Stimulated activated CD4-positive, alpha-beta T cell treated with anti-CD3 and anti-CD28 coated beads, Interleukin-12 subunit alpha, Interleukin-12 subunit beta, amount 100 ng/mL, for 48 hours (primary cell): Measurements from ENCODE around the gene E2F4.

ENCODE experiments used
- DNase-seq, 3 donors: peaks; one replicate each; pipeline ENCODE4 v3.0.0-alpha.2; 2020; ENCODE audit warnings: low read depth in 2 of 3, low spot score in 1 of 3

The E2F4 gene

GRCh38 chr16:67173323-67173722, 18.6 kb upstream of the E2F4 start:
- no peak for DNase-seq

GRCh38 chr16:67173808-67174705, 17.9 kb upstream of the E2F4 start:
- peak in 1 of 3 donors; percentile 55 for DNase-seq

- no peak for DNase-seq
These were observed 17.2 kb upstream of the E2F4 start for GRCh38 chr16:67174706-67175231.

GRCh38 chr16:67176662-67177061, 15.3 kb upstream of the E2F4 start:
- DNase-seq = no peak

- no peak for DNase-seq
These were observed 13.9 kb upstream of the E2F4 start for GRCh38 chr16:67177743-67178699.

GRCh38 chr16:67179421-67180080, 12.4 kb upstream of the E2F4 start:
- DNase-seq = no peak

- no peak for DNase-seq
These were observed 11.8 kb upstream of the E2F4 start for GRCh38 chr16:67180166-67180565.

GRCh38 chr16:67181346-67181745, 10.6 kb upstream of the E2F4 start:
- DNase-seq = no peak

- DNase-seq = no peak
These were observed 9.7 kb upstream of the E2F4 start for GRCh38 chr16:67182288-67182687.

- no peak for DNase-seq
These were observed 8.7 kb upstream of the E2F4 start for GRCh38 chr16:67183284-67183626.

- DNase-seq = peak; percentile 88 to 92 (median 91)
These were observed 8.1 kb upstream of the E2F4 start, which contains the start of gene MATCAP1 for GRCh38 chr16:67183627-67184452. Gene MATCAP1 (minus strand): TSS chr16:67183963. CDS start chr16:67180610, 3,353 bp downstream.

GRCh38 chr16:67184453-67184994, 7.4 kb upstream of the E2F4 start:
- DNase-seq = no peak

GRCh38 chr16:67184995-67185650, 6.8 kb upstream of the E2F4 start:
- peak; percentile 69 to 84 (median 82) for DNase-seq

- no peak for DNase-seq
These were observed 6.3 kb upstream of the E2F4 start for GRCh38 chr16:67185651-67186134.

- DNase-seq = no peak
These were observed 5.4 kb upstream of the E2F4 start for GRCh38 chr16:67186550-67186950.

GRCh38 chr16:67187175-67187890, 4.6 kb upstream of the E2F4 start:
- DNase-seq = no peak

GRCh38 chr16:67188323-67188722, 3.6 kb upstream of the E2F4 start:
- DNase-seq = no peak

GRCh38 chr16:67188798-67189197, 3.2 kb upstream of the E2F4 start:
- no peak for DNase-seq

- no peak for DNase-seq
These were observed 1.9 kb upstream of the E2F4 start, which contains the start of gene EXOC3L1 for GRCh38 chr16:67190041-67190440. Gene EXOC3L1 (minus strand): TSS chr16:67190136. CDS start chr16:67189676, 460 bp downstream.
